Activated naive CD8-positive, alpha-beta T cell treated with anti-CD3 and anti-CD28 coated beads, Interleukin-2, amount 10 ng/mL, durations not matched to agents 7 days and 5 days (primary cell): ENCODE measurements around the gene CHIT1. TPM values are rescaled to one million over a fixed set of nuclear protein-coding genes. Genes with fewer than 3 reads are reported as not detected.

Experiments
- ATAC-seq: fragments of 150-1000 bp; cut with Tn5 transposase; one replicate; pipeline ENCODE4 v1.10.0; 2021; ENCODE audit warnings: low read depth, moderate library complexity
- POLR2A ChIA-PET: fragments of 350-600 bp; sonication (Branson Sonifier 250); formaldehyde crosslinking; loops from one replicate; lab custom pipeline; 2021; ENCODE audit warnings: antibody characterized with exemption; lab: Charles Lee
- DNase-seq: peaks from one replicate; pipeline ENCODE4 v3.0.0; 2021
- H3K27ac Mint-ChIP-seq: one replicate; pipeline ENCODE4 v1.8.0; 2022; ENCODE audit warnings: mild to moderate bottlenecking, mixed read lengths
- H3K27me3 Mint-ChIP-seq: one replicate; pipeline ENCODE4 v1.8.0; 2022; ENCODE audit warnings: mild to moderate bottlenecking, moderate library complexity, mixed read lengths
- H3K36me3 Mint-ChIP-seq: one replicate; pipeline ENCODE4 v1.8.0; 2021; ENCODE audit warnings: mild to moderate bottlenecking, mixed read lengths
- H3K4me1 Mint-ChIP-seq: one replicate; pipeline ENCODE4 v1.8.0; 2021; ENCODE audit warnings: mixed read lengths
- H3K4me3 Mint-ChIP-seq: one replicate; pipeline ENCODE4 v1.8.0; 2022; ENCODE audit warnings: mild to moderate bottlenecking, moderate library complexity, mixed read lengths
- H3K9me3 Mint-ChIP-seq: one replicate; pipeline ENCODE4 v1.8.0; 2021; ENCODE audit warnings: mixed read lengths
- total RNA-seq, 2 experiments: library from RNA; stranded (reverse); gene quantifications; one replicate each; pipeline ENCODE4 v1.2.3, GENCODE V29; 2021

The CHIT1 gene
- total RNA-seq, 2 experiments from 2014 or later: 0.67 to 1.0 TPM

DNA sequence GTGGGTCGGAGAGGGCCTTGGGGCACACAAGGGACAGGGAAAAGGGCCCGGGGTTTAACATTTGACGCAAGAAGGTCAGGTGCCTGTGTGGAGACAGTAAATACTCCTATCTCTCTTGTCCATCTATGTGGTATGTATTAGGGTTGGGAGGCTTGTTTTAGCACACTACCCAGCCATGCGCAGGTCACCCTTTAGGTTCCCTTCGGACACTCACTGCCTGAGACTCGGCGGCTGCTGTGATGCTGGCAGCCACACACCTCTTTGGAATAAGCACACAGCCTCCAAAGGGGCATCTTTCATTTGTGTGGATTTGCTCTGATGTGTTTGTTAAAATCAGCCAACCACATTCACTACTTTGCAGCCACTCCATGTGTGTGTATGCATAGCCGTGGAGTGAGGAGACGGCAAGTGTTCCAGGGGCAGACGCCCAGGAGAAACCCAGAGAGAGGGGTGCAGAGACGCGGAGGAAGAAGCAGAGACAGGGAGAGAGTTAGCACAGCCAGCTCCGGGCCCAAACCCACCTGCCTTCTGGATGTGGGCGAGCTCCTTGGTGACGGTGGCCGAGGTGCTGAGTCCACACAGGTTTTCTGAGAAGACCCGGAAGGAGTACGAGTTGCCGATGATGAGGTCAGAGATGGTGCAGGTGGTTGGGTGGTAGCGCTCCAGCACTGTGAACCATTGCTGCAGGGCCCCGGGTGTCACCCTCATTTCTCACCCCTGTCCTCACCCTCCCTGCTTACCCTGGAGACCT, 59.5 kb downstream of the CHIT1 start:
- Mint-ChIP-seq H3K4me3 (no peak overlapping the region), H3K4me1 (peaks cover 2% of the 10 kb centered on the region), H3K9me3 (no peaks in the 10 kb centered on the region), H3K36me3 (no peaks in the 10 kb centered on the region), H3K27me3 (peaks cover 11% of the 10 kb centered on the region), H3K27ac (no peak overlapping the region)
- DNase-seq: no peak
- POLR2A ChIA-PET: no interaction called here
- ATAC-seq: no peak

GRCh38 chr1:203168991-203169390, 60.5 kb downstream of the CHIT1 start:
- H3K4me1 Mint-ChIP-seq: peaks cover 2% of the 10 kb centered on the region
- no peak for ATAC-seq
- peaks cover 11% of the 10 kb centered on the region for H3K27me3 Mint-ChIP-seq
- no peak overlapping the region for H3K27ac Mint-ChIP-seq
- H3K4me3 Mint-ChIP-seq: no peak overlapping the region
- no peaks in the 10 kb centered on the region for H3K36me3 Mint-ChIP-seq
- POLR2A ChIA-PET: no interaction called here
- H3K9me3 Mint-ChIP-seq: no peaks in the 10 kb centered on the region
- no peak for DNase-seq

DNA sequence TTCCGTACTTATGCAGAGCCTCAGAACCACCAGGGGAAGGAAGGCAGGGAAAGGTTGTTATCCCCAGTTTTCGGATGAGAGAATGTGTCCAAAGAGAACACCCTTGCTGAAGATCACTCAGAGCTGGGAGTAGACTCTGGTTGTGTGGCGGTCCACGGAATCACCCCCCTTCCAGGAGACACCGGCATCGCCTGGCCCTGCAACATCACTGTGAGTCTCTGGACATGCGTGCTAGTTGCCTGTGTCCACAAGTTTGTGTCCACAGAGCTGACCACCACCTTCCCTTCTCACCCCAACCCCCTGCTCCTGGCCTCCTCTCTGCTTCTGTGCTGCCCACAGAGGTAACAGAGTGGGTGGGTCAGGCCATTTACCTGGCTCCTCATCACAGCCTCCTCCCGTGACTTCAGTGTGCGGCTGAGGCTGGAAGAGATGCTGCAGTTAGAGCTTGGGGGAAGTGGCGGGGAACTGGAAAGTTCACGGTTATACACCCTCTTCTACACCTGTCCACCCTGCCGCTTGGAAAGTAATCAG, 61.2 kb downstream of the CHIT1 start:
- no peaks in the 10 kb centered on the region for H3K9me3 Mint-ChIP-seq
- DNase-seq (no peak), ATAC-seq (no peak)
- H3K27ac Mint-ChIP-seq: no peak overlapping the region
- peaks cover 11% of the 10 kb centered on the region for H3K27me3 Mint-ChIP-seq
- no peak overlapping the region for H3K4me3 Mint-ChIP-seq
- peaks cover 2% of the 10 kb centered on the region for H3K4me1 Mint-ChIP-seq
- H3K36me3 Mint-ChIP-seq: no peaks in the 10 kb centered on the region
- POLR2A ChIA-PET: no interaction called here

GRCh38 chr1:203167913-203168200, 61.6 kb downstream of the CHIT1 start:
- Mint-ChIP-seq H3K27me3 (peaks cover 13% of the 10 kb centered on the region), H3K27ac (no peak overlapping the region), H3K36me3 (no peaks in the 10 kb centered on the region), H3K4me3 (no peak overlapping the region), H3K9me3 (no peaks in the 10 kb centered on the region), H3K4me1 (peaks cover 2% of the 10 kb centered on the region)
- DNase-seq (no peak), ATAC-seq (no peak)
- POLR2A ChIA-PET: no interaction called here

- no peaks in the 10 kb centered on the region for H3K9me3 Mint-ChIP-seq
- no peak overlapping the region for H3K27ac Mint-ChIP-seq
- no peak for ATAC-seq
- peaks cover 13% of the 10 kb centered on the region for H3K27me3 Mint-ChIP-seq
- H3K4me1 Mint-ChIP-seq: peaks cover 2% of the 10 kb centered on the region
- H3K36me3 Mint-ChIP-seq: no peaks in the 10 kb centered on the region
- POLR2A ChIA-PET: no interaction called here
- no peak overlapping the region for H3K4me3 Mint-ChIP-seq
- no peak for DNase-seq
Measured at GRCh38 chr1:203167026-203167912, 62.2 kb downstream of the CHIT1 start.

DNA sequence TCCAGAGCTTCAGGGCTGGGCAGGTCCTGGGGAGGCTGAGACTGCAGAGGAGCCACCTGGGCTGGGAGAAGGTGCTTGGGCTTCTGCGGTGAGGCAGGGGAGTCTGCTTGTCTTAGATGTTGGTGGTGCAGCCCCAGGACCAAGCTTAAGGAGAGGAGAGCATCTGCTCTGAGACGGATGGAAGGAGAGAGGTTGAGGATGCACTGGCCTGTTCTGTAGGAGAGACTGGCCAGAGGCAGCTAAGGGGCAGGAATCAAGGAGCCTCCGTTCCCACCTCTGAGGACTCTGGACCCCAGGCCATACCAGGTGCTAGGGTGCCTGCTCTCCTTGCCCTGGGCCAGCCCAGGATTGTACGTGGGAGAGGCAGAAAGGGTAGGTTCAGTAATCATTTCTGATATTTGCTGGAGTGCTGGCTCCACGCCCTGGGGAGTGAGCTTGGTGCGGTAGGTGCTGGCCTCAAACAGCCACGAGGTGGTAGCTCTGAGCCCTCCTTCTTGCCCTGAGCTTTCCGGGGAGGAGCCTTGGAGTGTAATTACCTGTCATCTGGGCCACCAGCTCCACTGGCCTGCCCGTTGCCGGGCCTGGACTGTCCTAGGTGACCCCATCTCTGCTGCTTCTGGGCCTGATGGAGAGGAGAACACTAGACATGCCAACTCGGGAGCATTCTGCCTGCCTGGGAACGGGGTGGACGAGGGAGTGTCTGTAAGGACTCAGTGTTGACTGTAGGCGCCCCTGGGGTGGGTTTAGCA, 63.1 kb downstream of the CHIT1 start:
- H3K27me3 Mint-ChIP-seq: peaks cover 9% of the 10 kb centered on the region
- H3K9me3 Mint-ChIP-seq: no peaks in the 10 kb centered on the region
- ATAC-seq (peak; percentile 60), DNase-seq (no peak)
- no peak overlapping the region for H3K4me3 Mint-ChIP-seq
- H3K36me3 Mint-ChIP-seq: no peaks in the 10 kb centered on the region
- H3K27ac Mint-ChIP-seq: no peak overlapping the region
- H3K4me1 Mint-ChIP-seq: peaks cover 2% of the 10 kb centered on the region
- POLR2A ChIA-PET: no interaction called here

Other genes starting within 250 kb of the CHIT1 start
- gene TMEM183A, start 222.3 kb downstream of the CHIT1 start, total RNA-seq: 10 to 100 TPM; 77.1 to 78.4 TPM
- gene PPFIA4, start 203.2 kb downstream of the CHIT1 start, total RNA-seq: 10 to 100 TPM; 48.5 to 56.0 TPM
- gene MYOG, start 143.7 kb downstream of the CHIT1 start, total RNA-seq: not detected
- gene ADORA1, start 101.9 kb downstream of the CHIT1 start, total RNA-seq: not detected
- not detected for gene MYBPH, start 53.8 kb downstream of the CHIT1 start, total RNA-seq
- under 1 TPM; 0.37 to 0.53 TPM for gene CHI3L1, start 43.0 kb downstream of the CHIT1 start, total RNA-seq
- 10 to 100 TPM; 90.3 to 99.8 TPM for gene BTG2, start 75.8 kb upstream of the CHIT1 start, total RNA-seq
- gene FMOD, start 121.4 kb upstream of the CHIT1 start, total RNA-seq: not detected
- not detected for gene PRELP, start 246.1 kb upstream of the CHIT1 start, total RNA-seq